ENCODE measurements around the gene CBARP. TPM values are rescaled to one million over a fixed set of nuclear protein-coding genes. Genes with fewer than 3 reads are reported as not detected.

Gene CBARP, protein sequence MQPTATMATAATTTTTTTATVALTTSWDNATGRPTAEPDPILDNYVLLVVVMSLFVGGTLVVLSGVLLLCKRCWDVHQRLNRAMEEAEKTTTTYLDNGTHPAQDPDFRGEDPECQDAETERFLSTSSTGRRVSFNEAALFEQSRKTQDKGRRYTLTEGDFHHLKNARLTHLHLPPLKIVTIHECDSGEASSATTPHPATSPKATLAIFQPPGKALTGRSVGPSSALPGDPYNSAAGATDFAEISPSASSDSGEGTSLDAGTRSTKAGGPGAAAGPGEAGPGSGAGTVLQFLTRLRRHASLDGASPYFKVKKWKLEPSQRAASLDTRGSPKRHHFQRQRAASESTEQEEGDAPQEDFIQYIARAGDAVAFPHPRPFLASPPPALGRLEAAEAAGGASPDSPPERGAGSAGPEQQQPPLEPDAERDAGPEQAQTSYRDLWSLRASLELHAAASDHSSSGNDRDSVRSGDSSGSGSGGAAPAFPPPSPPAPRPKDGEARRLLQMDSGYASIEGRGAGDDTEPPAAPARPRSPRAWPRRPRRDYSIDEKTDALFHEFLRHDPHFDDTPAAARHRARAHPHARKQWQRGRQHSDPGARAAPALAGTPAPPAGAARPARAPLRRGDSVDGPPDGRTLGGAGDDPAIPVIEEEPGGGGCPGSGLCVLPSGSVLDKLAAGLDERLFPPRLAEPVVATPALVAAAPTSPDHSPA
- total RNA-seq = 10 to 100 TPM in 3 of 4 donors, 1 to 10 TPM in 1; 8.1 to 16.7 (median 13.6) TPM

DNA sequence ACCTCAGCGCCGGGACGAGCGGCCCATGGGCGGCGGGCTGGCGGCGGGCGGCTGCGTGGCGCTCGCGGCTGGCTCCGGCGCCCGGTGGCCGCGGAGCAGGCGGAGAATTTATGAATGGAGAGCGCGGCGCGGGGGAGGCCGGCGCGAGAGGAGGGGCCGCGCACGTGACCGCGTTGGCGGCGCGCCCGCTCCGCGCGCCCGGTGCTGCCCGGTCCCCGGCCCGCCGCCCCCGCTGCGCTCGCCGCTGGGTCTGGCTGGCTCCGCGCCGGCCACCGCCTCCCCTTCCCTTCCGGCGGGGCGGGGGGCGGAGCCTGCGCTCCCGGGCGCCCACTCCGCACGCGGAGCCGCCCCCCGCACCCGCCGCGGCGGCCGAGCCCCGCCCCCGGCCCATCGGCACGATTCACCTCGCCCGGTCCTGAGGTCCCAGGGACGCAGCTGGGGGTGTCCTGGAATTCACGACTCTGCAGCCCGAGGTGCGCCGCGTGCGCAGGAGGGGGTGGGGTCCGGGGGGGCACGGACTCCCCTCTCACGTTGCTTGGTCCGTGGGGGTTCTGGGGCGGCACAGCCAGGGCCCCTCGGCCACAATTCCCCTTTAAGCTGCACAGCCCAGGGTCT is at the start of gene CBARP:
CBARP (minus strand) TSS at position 252 of the 615 bp plus-strand sequence. CDS start 1,905 bp downstream, outside the sequence.
- H3K4me3 ChIP-seq (ENCODE audit: low read depth, poor library complexity, severe bottlenecking) = peak within 1 kb of the TSS; percentile 4
- no peak for DNase-seq (ENCODE audit: low spot score in 2 of 2)
- intact Hi-C loops (cut with DNase I; ENCODE audit: low total_unique reads) = no loop called here
- TF ChIP-seq, protein P1, sequence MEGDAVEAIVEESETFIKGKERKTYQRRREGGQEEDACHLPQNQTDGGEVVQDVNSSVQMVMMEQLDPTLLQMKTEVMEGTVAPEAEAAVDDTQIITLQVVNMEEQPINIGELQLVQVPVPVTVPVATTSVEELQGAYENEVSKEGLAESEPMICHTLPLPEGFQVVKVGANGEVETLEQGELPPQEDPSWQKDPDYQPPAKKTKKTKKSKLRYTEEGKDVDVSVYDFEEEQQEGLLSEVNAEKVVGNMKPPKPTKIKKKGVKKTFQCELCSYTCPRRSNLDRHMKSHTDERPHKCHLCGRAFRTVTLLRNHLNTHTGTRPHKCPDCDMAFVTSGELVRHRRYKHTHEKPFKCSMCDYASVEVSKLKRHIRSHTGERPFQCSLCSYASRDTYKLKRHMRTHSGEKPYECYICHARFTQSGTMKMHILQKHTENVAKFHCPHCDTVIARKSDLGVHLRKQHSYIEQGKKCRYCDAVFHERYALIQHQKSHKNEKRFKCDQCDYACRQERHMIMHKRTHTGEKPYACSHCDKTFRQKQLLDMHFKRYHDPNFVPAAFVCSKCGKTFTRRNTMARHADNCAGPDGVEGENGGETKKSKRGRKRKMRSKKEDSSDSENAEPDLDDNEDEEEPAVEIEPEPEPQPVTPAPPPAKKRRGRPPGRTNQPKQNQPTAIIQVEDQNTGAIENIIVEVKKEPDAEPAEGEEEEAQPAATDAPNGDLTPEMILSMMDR (IDR thresholded peaks at IDR 0.05) = no peak
- TF ChIP-seq POLR2A (IDR thresholded peaks at IDR 0.05) = no peak
- 0 to 1% methylated on average over 39 to 54 of the region's 87 CpGs for WGBS, 2 donors

DNA sequence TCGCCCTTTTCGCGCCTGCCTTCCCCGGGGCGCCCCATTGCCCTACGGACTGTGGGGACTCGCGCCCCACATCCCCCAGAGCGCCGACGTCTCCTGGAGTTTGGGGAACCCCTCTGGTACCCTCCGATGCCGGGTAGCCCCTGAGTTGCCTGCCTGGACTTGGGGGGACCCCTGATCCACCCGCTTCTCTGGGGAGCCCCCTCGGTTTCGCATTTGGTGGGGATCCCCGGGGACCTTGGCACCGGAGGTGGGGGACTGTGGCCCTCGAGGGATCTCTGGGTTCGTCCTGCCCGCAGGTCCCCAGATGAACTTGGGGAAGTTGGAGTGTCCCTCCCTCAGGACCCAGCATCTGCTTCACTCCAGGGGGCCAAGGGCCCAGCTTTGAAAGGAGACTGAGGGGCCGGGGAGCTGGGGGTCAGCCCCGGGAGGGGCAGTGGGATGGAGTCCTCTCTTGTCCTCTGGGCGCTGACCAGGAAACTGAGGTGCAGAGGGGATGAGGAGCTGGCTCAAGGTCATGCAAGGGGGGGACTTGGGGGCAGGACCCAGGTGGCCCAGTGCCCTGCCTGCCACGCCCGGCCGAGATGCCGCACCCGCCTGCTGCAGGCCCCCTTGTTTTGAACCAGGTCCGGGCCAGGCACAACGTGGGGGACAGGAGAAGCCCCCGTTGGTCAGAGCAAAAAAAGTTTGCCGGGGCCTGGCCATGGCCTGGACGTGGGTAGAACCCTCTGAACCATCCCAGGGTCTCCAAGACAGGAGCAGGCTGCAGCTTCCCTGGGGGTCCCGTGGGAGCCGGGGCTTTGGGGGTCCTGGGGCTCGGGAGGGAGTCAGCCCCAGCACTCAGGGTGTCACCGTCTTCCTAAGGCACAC is 48.9 kb upstream of the CBARP start:
- no peak for DNase-seq (ENCODE audit: low spot score in 2 of 2)
- TF ChIP-seq, protein P1 (IDR thresholded peaks at IDR 0.05) = no peak
- no peak for TF ChIP-seq POLR2A (IDR thresholded peaks at IDR 0.05)
- 32 to 37% methylated on average over 19 to 34 of the region's 38 CpGs for WGBS, 2 donors
- no peak overlapping the region for H3K4me3 ChIP-seq (ENCODE audit: low read depth, poor library complexity, severe bottlenecking)
- intact Hi-C loops (cut with DNase I; ENCODE audit: low total_unique reads) = loop anchor here (10.0 kb wide), 1 partner anchor 68 kb away; a partner anchor contains a TSS

DNA sequence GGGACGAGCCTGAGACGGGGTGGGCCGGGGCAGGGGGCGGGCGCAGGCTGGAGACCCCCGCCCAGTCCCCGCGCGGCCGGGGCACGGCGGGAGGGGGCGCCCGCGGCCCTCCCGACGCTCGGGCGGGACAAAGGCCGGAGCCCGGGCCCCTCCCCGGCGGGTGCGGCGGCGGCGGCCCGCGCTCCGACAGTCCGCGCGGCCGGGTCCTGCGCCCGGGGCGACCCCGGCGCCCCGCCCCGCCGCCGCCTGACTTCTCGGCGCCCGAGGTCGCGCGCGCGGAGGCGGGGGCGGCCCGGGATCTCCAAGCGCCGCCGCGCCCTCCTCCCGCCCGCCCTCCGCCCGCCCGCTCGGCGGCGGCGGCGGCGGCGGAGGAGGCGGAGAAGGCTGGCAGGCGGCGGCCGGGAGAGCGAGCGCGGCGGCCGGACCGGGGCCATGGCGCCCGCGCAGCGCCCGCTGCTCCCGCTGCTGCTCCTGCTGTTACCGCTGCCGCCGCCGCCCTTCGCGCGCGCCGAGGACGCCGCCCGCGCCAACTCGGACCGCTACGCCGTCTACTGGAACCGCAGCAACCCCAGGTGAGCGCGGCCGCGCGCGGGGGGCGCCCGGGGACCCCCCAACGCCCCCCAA is 48.0 kb upstream of the CBARP start, which contains the start of gene EFNA2:
EFNA2 (plus strand) TSS at position 137 of the 624 bp plus-strand sequence; CDS start at position 433, 296 bp downstream.
- H3K4me3 ChIP-seq (ENCODE audit: low read depth, poor library complexity, severe bottlenecking) = no peak within 1 kb of the TSS
- intact Hi-C loops (cut with DNase I; ENCODE audit: low total_unique reads) = loop anchor here (10.0 kb wide), 1 partner anchor 69 kb away; a partner anchor contains a TSS
- DNase-seq (ENCODE audit: low spot score in 2 of 2) = no peak
- WGBS, 2 donors = 1% methylated on average over 65 of the region's 113 CpGs; no CpG with 5 or more reads in 1 of the 2 donors
- no peak for TF ChIP-seq POLR2A (IDR thresholded peaks at IDR 0.05)
- TF ChIP-seq, protein P1 (IDR thresholded peaks at IDR 0.05) = no peak

DNA sequence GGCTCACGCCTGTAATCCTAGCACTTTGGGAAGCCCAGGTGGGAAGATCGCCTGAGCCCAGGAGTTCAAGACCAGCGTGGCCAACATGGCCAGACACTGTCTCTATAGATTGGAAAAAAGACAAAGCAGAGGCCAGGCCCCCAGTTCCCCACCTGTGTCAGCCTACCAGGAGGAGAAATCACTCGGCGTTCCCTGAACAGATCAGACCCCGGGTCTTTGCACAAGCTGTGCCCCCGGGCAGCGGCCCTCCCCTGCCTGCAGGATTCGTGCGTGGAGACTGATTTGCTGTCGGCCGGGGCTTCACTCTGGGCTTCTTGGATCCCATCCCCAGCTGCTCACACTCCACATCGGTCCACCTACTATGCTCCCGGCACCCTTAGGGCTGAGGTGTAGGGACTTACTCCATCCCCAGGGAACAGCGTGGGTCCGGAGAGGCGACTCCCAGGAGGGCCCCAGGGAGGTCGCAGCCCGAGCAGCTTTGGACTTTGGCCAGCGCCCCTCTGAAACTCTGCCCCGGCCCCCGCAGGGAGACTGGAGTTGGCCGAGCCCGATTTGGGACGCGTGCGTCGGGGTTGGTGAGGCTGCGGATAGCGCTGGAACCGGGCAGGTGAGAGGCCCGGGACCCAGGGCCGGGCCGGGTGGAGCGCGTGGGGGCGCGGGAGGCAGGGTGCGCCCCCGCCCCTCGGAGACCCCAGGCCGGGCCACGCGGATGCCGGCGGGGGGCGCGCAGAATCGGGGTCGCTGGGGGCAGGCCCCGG is 47.4 kb upstream of the CBARP start:
- no peak for DNase-seq (ENCODE audit: low spot score in 2 of 2)
- intact Hi-C loops (cut with DNase I; ENCODE audit: low total_unique reads) = loop anchor here (10.0 kb wide), 1 partner anchor 70 kb away; a partner anchor contains a TSS
- no peak overlapping the region for H3K4me3 ChIP-seq (ENCODE audit: low read depth, poor library complexity, severe bottlenecking)
- TF ChIP-seq, protein P1 (IDR thresholded peaks at IDR 0.05) = no peak
- TF ChIP-seq POLR2A (IDR thresholded peaks at IDR 0.05) = no peak
- WGBS, 2 donors = 32 to 48% methylated on average over 14 to 24 of the region's 51 CpGs
